ENCODE results near the gene ZNF518A. TPM values are rescaled to one million over a fixed set of nuclear protein-coding genes. Genes with fewer than 3 reads are reported as not detected.

Gene ZNF518A
- total and polyA plus RNA-seq, 10 donors = 5.1 to 45.7 (median 27.2) TPM

- no peak for DNase-seq
- Histone ChIP-seq H3K27ac (no peak overlapping the region), H3K4me1 (no peaks in the 10 kb centered on the region), H3K9me3 (peaks cover 0 to 12% (median 4%) of the 10 kb centered on the region in 8 donors), H3K27me3 (replicated peaks in 1 of 7) (peaks cover 0 to 78% (median 29%) of the 10 kb centered on the region in 7 donors), H3K36me3 (no peaks in the 10 kb centered on the region), H3K4me3 (no peak overlapping the region)
- intact Hi-C loops (cut with DNase I; ENCODE audit: low total_unique reads) = no loop called here
- WGBS, 5 donors = 63 to 70% (median 67%) methylated on average over 3 of the region's 3 CpGs
- TF ChIP-seq POLR2AphosphoS5 (IDR thresholded peaks at IDR 0.05) (no peak), CTCF (IDR thresholded peaks at IDR 0.05 in 8 of 11, conservative IDR thresholded peaks at IDR 0.05 in 3 of 11) (no peak)
Observed at GRCh38 chr10:96107623-96108038, 22.5 kb upstream of the ZNF518A start.

GRCh38 chr10:96112531-96112930 lies 17.6 kb upstream of the ZNF518A start:
- intact Hi-C loops (cut with DNase I; ENCODE audit: low total_unique reads) = no loop called here
- no peak for DNase-seq
- H3K36me3 ChIP-seq = no peaks in the 10 kb centered on the region
- no peak overlapping the region for H3K4me3 ChIP-seq
- WGBS, 5 donors = 86 to 95% (median 94%) methylated on average over 7 of the region's 7 CpGs
- TF ChIP-seq CTCF (IDR thresholded peaks at IDR 0.05 in 8 of 11, conservative IDR thresholded peaks at IDR 0.05 in 3 of 11) (no peak), POLR2A (IDR thresholded peaks at IDR 0.05) (no peak), POLR2AphosphoS5 (IDR thresholded peaks at IDR 0.05) (no peak)
- no peaks in the 10 kb centered on the region for H3K4me1 ChIP-seq
- H3K27me3 ChIP-seq (replicated peaks in 1 of 7) = peaks cover 0 to 92% (median 42%) of the 10 kb centered on the region in 7 donors
- peaks cover 0 to 12% (median 4%) of the 10 kb centered on the region in 8 donors for H3K9me3 ChIP-seq
- H3K27ac ChIP-seq = no peak overlapping the region

GRCh38 chr10:96118604-96119450 lies 11.3 kb upstream of the ZNF518A start:
- H3K4me1 ChIP-seq = no peaks in the 10 kb centered on the region
- WGBS, 5 donors = 87 to 93% (median 89%) methylated on average over 21 of the region's 21 CpGs
- peaks cover 0 to 95% (median 35%) of the 10 kb centered on the region in 7 donors for H3K27me3 ChIP-seq (replicated peaks in 1 of 7)
- TF ChIP-seq POLR2AphosphoS5 (IDR thresholded peaks at IDR 0.05) (no peak), POLR2A (IDR thresholded peaks at IDR 0.05) (no peak), CTCF (IDR thresholded peaks at IDR 0.05 in 8 of 11, conservative IDR thresholded peaks at IDR 0.05 in 3 of 11) (no peak)
- intact Hi-C loops (cut with DNase I; ENCODE audit: low total_unique reads) = no loop called here
- no peaks in the 10 kb centered on the region for H3K9me3 ChIP-seq
- no peak for DNase-seq
- H3K4me3 ChIP-seq = no peak overlapping the region
- no peak overlapping the region for H3K27ac ChIP-seq
- H3K36me3 ChIP-seq = no peaks in the 10 kb centered on the region

DNA sequence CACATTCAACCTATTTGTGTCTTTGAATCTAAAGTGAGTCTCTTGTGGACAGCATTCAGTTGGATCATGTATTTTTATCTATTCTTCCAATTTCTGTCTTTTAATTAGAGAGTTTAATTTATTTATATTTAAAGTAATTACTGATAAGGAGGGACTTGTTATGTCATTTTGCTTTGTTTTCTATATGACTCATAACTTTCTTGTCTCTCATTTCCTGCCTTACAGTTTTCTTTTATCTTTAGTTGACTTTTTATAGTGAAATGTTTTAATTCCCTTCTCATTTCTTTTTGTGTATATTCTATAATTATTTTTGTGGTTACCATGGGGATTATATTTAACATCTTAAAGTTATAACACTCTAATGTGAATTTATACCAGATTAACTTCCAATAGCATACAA lies 7.3 kb upstream of the ZNF518A start:
- no peaks in the 10 kb centered on the region for H3K36me3 ChIP-seq
- no peak for TF ChIP-seq POLR2A (IDR thresholded peaks at IDR 0.05)
- no peaks in the 10 kb centered on the region for H3K9me3 ChIP-seq
- no peak overlapping the region for H3K4me3 ChIP-seq
- H3K4me1 ChIP-seq = no peaks in the 10 kb centered on the region
- intact Hi-C loops (cut with DNase I; ENCODE audit: low total_unique reads) = no loop called here
- no peak for DNase-seq
- peaks cover 0 to 96% (median 41%) of the 10 kb centered on the region in 7 donors for H3K27me3 ChIP-seq (replicated peaks in 1 of 7)
- H3K27ac ChIP-seq = no peak overlapping the region
